HEK293 (cell line): ENCODE data around the gene MAPK11.

ENCODE experiments used
- IKZF3 ChIP-seq: fragments of 450-650 bp; IDR thresholded peaks from 2 replicates; pipeline ENCODE4 v1.5.0; 2018; ENCODE audit warnings: missing biosample characterization, mild to moderate bottlenecking, missing genetic modification characterization, moderate library complexity
- KLF16 ChIP-seq: fragments of 450-650 bp; formaldehyde crosslinking; IDR thresholded peaks from 2 replicates; pipeline ENCODE4 v1.5.1; 2017; ENCODE audit warnings: missing biosample characterization, missing genetic modification characterization
- MYNN ChIP-seq: fragments of 450-650 bp; formaldehyde crosslinking; IDR thresholded peaks from 2 replicates; pipeline ENCODE4 v1.5.1; 2016; ENCODE audit warnings: missing biosample characterization, missing genetic modification characterization, borderline replicate concordance
- SCRT2 ChIP-seq: fragments of 450-650 bp; formaldehyde crosslinking; IDR thresholded peaks from 2 replicates; pipeline ENCODE4 v1.5.1; 2016; ENCODE audit warnings: missing biosample characterization, missing genetic modification characterization
- SP2 ChIP-seq: fragments of 450-650 bp; formaldehyde crosslinking; IDR thresholded peaks from 2 replicates; pipeline ENCODE4 v1.5.1; 2016; ENCODE audit warnings: missing biosample characterization, missing genetic modification characterization
- ZBTB21 ChIP-seq: fragments of 450-650 bp; formaldehyde crosslinking; IDR thresholded peaks from 2 replicates; pipeline ENCODE4 v1.5.1; 2017; ENCODE audit warnings: missing biosample characterization, missing genetic modification characterization
- ZNF274 ChIP-seq, 2 experiments: fragments of 200-500 bp in 1 of 2; fragments of 450-650 bp in 1 of 2; sonication (Bioruptor generic) in 1 of 2; formaldehyde crosslinking in 1 of 2; IDR thresholded peaks; 2 replicates each; pipeline versions ENCODE4 v1.5.1 to v1.6.1; 2014 to 2016; ENCODE audit warnings: borderline replicate concordance in 1 of 2, inconsistent platforms in 1 of 2, low read length in 1 of 2, missing biosample characterization in 1 of 2, missing genetic modification characterization in 1 of 2
- ZNF324 ChIP-seq: fragments of 450-650 bp; formaldehyde crosslinking; IDR thresholded peaks from 2 replicates; pipeline ENCODE4 v1.5.1; 2016; ENCODE audit warnings: missing biosample characterization, missing genetic modification characterization
- ZNF37A ChIP-seq: fragments of 450-650 bp; IDR thresholded peaks from 2 replicates; pipeline ENCODE4 v1.5.1; 2018; ENCODE audit warnings: missing biosample characterization, missing genetic modification characterization
- ZNF501 ChIP-seq: fragments of 450-650 bp; formaldehyde crosslinking; IDR thresholded peaks from 2 replicates; pipeline ENCODE4 v1.5.1; 2016; ENCODE audit warnings: missing biosample characterization, missing genetic modification characterization
- ZNF837 ChIP-seq: fragments of 450-650 bp; formaldehyde crosslinking; IDR thresholded peaks from 2 replicates; pipeline ENCODE4 v1.5.1; 2016; ENCODE audit warnings: missing biosample characterization, missing genetic modification characterization
- TF ChIP-seq, protein P1 (sequence below): fragments of 450-650 bp; formaldehyde crosslinking; IDR thresholded peaks from 2 replicates; pipeline ENCODE4 v1.5.1; 2016; ENCODE audit warnings: missing biosample characterization, missing genetic modification characterization
- TF ChIP-seq, protein P2 (sequence below): fragments of 450-650 bp; formaldehyde crosslinking; IDR thresholded peaks from 2 replicates; pipeline ENCODE4 v1.5.1; 2016; ENCODE audit warnings: missing biosample characterization, missing genetic modification characterization

GRCh38 chr22:50229370-50229769 lies 40.8 kb downstream of the MAPK11 start:
- TF ChIP-seq, protein P1, sequence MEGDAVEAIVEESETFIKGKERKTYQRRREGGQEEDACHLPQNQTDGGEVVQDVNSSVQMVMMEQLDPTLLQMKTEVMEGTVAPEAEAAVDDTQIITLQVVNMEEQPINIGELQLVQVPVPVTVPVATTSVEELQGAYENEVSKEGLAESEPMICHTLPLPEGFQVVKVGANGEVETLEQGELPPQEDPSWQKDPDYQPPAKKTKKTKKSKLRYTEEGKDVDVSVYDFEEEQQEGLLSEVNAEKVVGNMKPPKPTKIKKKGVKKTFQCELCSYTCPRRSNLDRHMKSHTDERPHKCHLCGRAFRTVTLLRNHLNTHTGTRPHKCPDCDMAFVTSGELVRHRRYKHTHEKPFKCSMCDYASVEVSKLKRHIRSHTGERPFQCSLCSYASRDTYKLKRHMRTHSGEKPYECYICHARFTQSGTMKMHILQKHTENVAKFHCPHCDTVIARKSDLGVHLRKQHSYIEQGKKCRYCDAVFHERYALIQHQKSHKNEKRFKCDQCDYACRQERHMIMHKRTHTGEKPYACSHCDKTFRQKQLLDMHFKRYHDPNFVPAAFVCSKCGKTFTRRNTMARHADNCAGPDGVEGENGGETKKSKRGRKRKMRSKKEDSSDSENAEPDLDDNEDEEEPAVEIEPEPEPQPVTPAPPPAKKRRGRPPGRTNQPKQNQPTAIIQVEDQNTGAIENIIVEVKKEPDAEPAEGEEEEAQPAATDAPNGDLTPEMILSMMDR (tag by site-specific recombination) = no peak
- no peak for TF ChIP-seq IKZF3 (tag by site-specific recombination)
- no peak for TF ChIP-seq SP2 (tag by site-specific recombination)
- no peak for TF ChIP-seq SCRT2 (tag by site-specific recombination)
- no peak for TF ChIP-seq ZNF37A (tag by site-specific recombination)
- no peak for TF ChIP-seq ZBTB21
- TF ChIP-seq MYNN (tag by site-specific recombination) = no peak
- TF ChIP-seq KLF16 (tag by site-specific recombination) = no peak
- TF ChIP-seq ZNF501 (tag by site-specific recombination) = no peak
- TF ChIP-seq ZNF274 (IDR thresholded peaks at IDR 0.05; ENCODE audit: low read length) = no peak
- TF ChIP-seq ZNF274 (tag by site-specific recombination; IDR thresholded peaks at IDR 0.05; ENCODE audit: borderline replicate concordance) = no peak
- TF ChIP-seq ZNF837 (tag by site-specific recombination) = no peak
- TF ChIP-seq ZNF324 = no peak
- TF ChIP-seq, protein P2, sequence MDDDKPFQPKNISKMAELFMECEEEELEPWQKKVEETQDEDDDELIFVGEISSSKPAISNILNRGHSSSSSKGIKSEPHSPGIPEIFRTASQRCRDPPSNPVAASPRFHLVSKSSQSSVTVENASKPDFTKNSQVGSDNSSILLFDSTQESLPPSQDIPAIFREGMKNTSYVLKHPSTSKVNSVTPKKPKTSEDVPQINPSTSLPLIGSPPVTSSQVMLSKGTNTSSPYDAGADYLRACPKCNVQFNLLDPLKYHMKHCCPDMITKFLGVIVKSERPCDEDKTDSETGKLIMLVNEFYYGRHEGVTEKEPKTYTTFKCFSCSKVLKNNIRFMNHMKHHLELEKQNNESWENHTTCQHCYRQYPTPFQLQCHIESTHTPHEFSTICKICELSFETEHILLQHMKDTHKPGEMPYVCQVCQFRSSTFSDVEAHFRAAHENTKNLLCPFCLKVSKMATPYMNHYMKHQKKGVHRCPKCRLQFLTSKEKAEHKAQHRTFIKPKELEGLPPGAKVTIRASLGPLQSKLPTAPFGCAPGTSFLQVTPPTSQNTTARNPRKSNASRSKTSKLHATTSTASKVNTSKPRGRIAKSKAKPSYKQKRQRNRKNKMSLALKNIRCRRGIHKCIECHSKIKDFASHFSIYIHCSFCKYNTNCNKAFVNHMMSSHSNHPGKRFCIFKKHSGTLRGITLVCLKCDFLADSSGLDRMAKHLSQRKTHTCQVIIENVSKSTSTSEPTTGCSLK (tag by site-specific recombination) = no peak
